ENCODE results near the gene CDC25B.

- TF ChIP-seq, protein P1, sequence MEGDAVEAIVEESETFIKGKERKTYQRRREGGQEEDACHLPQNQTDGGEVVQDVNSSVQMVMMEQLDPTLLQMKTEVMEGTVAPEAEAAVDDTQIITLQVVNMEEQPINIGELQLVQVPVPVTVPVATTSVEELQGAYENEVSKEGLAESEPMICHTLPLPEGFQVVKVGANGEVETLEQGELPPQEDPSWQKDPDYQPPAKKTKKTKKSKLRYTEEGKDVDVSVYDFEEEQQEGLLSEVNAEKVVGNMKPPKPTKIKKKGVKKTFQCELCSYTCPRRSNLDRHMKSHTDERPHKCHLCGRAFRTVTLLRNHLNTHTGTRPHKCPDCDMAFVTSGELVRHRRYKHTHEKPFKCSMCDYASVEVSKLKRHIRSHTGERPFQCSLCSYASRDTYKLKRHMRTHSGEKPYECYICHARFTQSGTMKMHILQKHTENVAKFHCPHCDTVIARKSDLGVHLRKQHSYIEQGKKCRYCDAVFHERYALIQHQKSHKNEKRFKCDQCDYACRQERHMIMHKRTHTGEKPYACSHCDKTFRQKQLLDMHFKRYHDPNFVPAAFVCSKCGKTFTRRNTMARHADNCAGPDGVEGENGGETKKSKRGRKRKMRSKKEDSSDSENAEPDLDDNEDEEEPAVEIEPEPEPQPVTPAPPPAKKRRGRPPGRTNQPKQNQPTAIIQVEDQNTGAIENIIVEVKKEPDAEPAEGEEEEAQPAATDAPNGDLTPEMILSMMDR (conservative IDR thresholded peaks at IDR 0.05) = no peak
- TF ChIP-seq ZFX (IDR thresholded peaks at IDR 0.05) = no peak
These were observed 18.9 kb downstream of the CDC25B start for GRCh38 chr20:3814928-3815495.
